SK-N-SH (cell line): ENCODE results near the gene PKD1.

Experiments used
- CTCF ChIP-seq: fragments of 200-600 bp; sonication (generic); IDR thresholded peaks from 2 replicates; pipeline ENCODE4 v1.6.1; 2017; ENCODE audit warnings: antibody characterized with exemption, mild to moderate bottlenecking, moderate library complexity
- FOXJ3 ChIP-seq: sonication (generic); formaldehyde crosslinking; IDR thresholded peaks from 2 replicates; pipeline ENCODE4 v1.5.1; 2020; ENCODE audit warnings: mild to moderate bottlenecking, missing genetic modification reagents
- GATA2 ChIP-seq: sonication (generic); formaldehyde crosslinking; IDR thresholded peaks from 2 replicates; pipeline ENCODE4 v1.5.0; 2020; ENCODE audit warnings: mild to moderate bottlenecking, missing genetic modification reagents
- POLR2AphosphoS5 ChIP-seq: IDR thresholded peaks from 2 replicates; pipeline ENCODE4 v1.6.1; 2012; ENCODE audit warnings: low read depth, low read length
- RAD21 ChIP-seq: IDR thresholded peaks from 2 replicates; pipeline ENCODE4 v1.6.1; 2012; ENCODE audit warnings: mild to moderate bottlenecking, low read length
- RCOR1 ChIP-seq: fragments of 150-350 bp; IDR thresholded peaks from 2 replicates; pipeline ENCODE4 v1.6.1; 2017; ENCODE audit warnings: antibody characterized with exemption, low read length
- RFX5 ChIP-seq: IDR thresholded peaks from 2 replicates; pipeline ENCODE4 v1.6.1; 2012; ENCODE audit warnings: mild to moderate bottlenecking, improper control_type of control experiment, low read length
- RXRA ChIP-seq: IDR thresholded peaks from 2 replicates; pipeline ENCODE4 v1.4.0; 2012; ENCODE audit warnings: low read depth, mild to moderate bottlenecking, borderline replicate concordance
- TAF1 ChIP-seq: IDR thresholded peaks from 2 replicates; pipeline ENCODE4 v1.6.1; 2012; ENCODE audit warnings: low read depth, mild to moderate bottlenecking, low read length, moderate library complexity, borderline replicate concordance
- TF ChIP-seq, protein P1 (sequence below): IDR thresholded peaks from 2 replicates; pipeline ENCODE4 v1.6.1; 2012; ENCODE audit warnings: mild to moderate bottlenecking, low read depth, low read length, moderate library complexity

DNA sequence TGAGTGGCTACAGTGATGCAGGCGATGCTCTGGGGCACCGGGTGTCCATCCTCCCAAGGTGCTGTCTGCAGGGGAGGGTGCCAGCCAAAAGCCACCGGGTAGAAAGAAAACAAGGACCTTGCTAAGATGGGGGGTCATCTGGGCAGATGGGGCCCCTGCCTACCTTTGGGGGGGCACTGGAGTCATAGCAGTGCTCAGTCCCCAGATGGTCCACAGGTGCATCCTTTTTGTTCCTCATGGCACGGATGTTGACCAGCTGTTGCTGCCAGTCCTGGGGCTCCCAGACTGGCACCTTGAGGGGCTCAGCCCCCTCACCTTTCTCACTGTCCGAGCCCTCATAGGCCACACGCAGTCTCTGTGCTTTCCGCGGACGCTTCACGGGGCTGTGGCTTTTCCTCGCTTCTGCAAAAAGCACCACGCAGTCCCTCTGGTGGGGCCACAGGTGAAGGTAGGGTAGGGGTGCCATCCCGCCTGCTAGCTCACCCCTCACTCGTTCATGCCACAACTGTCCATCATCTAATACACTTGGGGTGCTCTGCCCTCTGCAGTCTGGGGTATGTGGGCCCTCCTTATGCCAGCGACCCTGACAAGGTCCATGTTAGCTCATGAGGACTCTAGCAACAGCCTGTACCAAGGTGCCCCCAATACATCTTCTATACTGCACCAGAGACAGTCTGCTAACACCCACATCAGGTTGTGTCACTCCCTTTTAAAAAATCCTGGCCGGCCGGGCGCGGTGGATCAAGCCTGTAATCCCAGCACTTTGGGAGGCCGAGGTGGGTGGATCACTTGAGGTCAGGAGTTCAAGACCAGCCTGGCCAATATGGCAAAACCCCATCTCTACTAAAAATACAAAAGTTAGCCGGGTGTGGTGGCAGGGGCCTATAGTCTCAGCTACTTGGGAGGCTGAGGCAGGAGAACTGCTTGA, 89.5 kb downstream of the PKD1 start:
- TF ChIP-seq RAD21 = no peak
- TF ChIP-seq FOXJ3 (CRISPR knock-in tag) = no peak
- TF ChIP-seq, protein P1, sequence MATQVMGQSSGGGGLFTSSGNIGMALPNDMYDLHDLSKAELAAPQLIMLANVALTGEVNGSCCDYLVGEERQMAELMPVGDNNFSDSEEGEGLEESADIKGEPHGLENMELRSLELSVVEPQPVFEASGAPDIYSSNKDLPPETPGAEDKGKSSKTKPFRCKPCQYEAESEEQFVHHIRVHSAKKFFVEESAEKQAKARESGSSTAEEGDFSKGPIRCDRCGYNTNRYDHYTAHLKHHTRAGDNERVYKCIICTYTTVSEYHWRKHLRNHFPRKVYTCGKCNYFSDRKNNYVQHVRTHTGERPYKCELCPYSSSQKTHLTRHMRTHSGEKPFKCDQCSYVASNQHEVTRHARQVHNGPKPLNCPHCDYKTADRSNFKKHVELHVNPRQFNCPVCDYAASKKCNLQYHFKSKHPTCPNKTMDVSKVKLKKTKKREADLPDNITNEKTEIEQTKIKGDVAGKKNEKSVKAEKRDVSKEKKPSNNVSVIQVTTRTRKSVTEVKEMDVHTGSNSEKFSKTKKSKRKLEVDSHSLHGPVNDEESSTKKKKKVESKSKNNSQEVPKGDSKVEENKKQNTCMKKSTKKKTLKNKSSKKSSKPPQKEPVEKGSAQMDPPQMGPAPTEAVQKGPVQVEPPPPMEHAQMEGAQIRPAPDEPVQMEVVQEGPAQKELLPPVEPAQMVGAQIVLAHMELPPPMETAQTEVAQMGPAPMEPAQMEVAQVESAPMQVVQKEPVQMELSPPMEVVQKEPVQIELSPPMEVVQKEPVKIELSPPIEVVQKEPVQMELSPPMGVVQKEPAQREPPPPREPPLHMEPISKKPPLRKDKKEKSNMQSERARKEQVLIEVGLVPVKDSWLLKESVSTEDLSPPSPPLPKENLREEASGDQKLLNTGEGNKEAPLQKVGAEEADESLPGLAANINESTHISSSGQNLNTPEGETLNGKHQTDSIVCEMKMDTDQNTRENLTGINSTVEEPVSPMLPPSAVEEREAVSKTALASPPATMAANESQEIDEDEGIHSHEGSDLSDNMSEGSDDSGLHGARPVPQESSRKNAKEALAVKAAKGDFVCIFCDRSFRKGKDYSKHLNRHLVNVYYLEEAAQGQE = no peak
- no peak for TF ChIP-seq POLR2AphosphoS5
- TF ChIP-seq RXRA = no peak
- TF ChIP-seq RFX5 = no peak
- TF ChIP-seq CTCF = no peak
- TF ChIP-seq GATA2 (CRISPR knock-in tag) = no peak
- no peak for TF ChIP-seq TAF1
- no peak for TF ChIP-seq RCOR1
